HCT116 (cell line): ENCODE measurements around the gene LAMTOR3. TPM values are rescaled to one million over a fixed set of nuclear protein-coding genes. Genes with fewer than 3 reads are reported as not detected.

Experiments
- ATAC-seq: fragments of 200-7000 bp; cut with Tn5 transposase; 2 replicates; pipeline ENCODE4 v1.9.1; 2020; ENCODE audit warnings: mild to moderate bottlenecking, moderate library complexity
- BruUV-seq: library from RNA; stranded (reverse); fragments of 400-500 nt; replicated peaks from 2 replicates; lab custom pipeline; 2021; lab: Mats Ljungman, UMichigan
- CTCF ChIA-PET: fragments of 300-600 bp; sonication (Branson Sonifier 250); formaldehyde crosslinking; loops from one replicate; lab custom pipeline; 2021; ENCODE audit warnings: antibody characterized with exemption; lab: Charles Lee
- POLR2A ChIA-PET: fragments of 300-600, 350-600 bp; sonication (Branson Sonifier 250); formaldehyde crosslinking; loops from one replicate; lab custom pipeline; 2021; ENCODE audit warnings: antibody characterized with exemption; lab: Charles Lee
- RAD21 ChIA-PET, 2 experiments: fragments of 300-600 bp; sonication (Branson Sonifier 250); formaldehyde crosslinking; loops; one replicate each; lab custom pipeline; 2023; ENCODE audit warnings: low total read pairs in 2 of 2; ENCODE audit not compliant: uncharacterized antibody in 2 of 2, unreplicated experiment in 2 of 2, low non-redundant PET in 1 of 2; lab: Charles Lee
- DNase-seq: peaks from one replicate; pipeline ENCODE4 v3.0.0-alpha.2; 2010; ENCODE audit warnings: low read depth, low spot score
- H2AFZ ChIP-seq: fragments of 200-600 bp; shearing (Covaris generic), sonication (generic); 2 replicates; pipeline ENCODE4 v1.6.1; 2017; ENCODE audit warnings: low read depth, mixed run types, mixed read lengths, antibody characterized with exemption, low read length; ENCODE audit not compliant: poor library complexity, severe bottlenecking
- H3K27ac ChIP-seq: 2 replicates; pipeline ENCODE4 v1.5.1; 2012; ENCODE audit warnings: low read depth, low read length
- H3K27me3 ChIP-seq: fragments of 200-600 bp; sonication (generic); 2 replicates; pipeline ENCODE4 v1.6.1; 2016; ENCODE audit warnings: mixed run types, low read length, mixed read lengths; ENCODE audit not compliant: insufficient read depth
- H3K36me3 ChIP-seq, 2 experiments: fragments of 200-500 bp in 1 of 2; fragments of 200-600 bp in 1 of 2; sonication (Bioruptor generic) in 1 of 2; sonication (generic) in 1 of 2; 2 replicates each; pipeline versions ENCODE4 v1.5.1 to v1.6.1; 2014 to 2016; ENCODE audit warnings: low read length in 2 of 2, inconsistent platforms in 1 of 2, mixed read lengths in 1 of 2, mixed run types in 1 of 2; ENCODE audit not compliant: insufficient read depth in 2 of 2, control insufficient read depth in 1 of 2
- H3K4me1 ChIP-seq, 2 experiments: fragments of 200-600 bp in 1 of 2; sonication (generic) in 1 of 2; 2 replicates each; pipeline versions ENCODE4 v1.5.1 to v1.6.1; 2012 to 2017; ENCODE audit warnings: low read length in 2 of 2, inconsistent platforms in 1 of 2, mild to moderate bottlenecking in 1 of 2, mixed read lengths in 1 of 2, mixed run types in 1 of 2, moderate library complexity in 1 of 2; ENCODE audit not compliant: insufficient read depth in 2 of 2, control insufficient read depth in 1 of 2
- H3K4me2 ChIP-seq: fragments of 200-600 bp; sonication (generic); 2 replicates; pipeline ENCODE4 v1.6.1; 2017; ENCODE audit warnings: mixed run types, low read length, mixed read lengths
- H3K4me3 ChIP-seq, 2 experiments: fragments of 200-600 bp in 1 of 2; sonication (generic) in 1 of 2; replicated peaks in 1 of 2; 2 replicates each; pipeline ENCODE4 v1.5.1; 2011 to 2016; ENCODE audit warnings: low read length in 2 of 2, control low read depth in 1 of 2, low read depth in 1 of 2, mild to moderate bottlenecking in 1 of 2, mixed read lengths in 1 of 2, mixed run types in 1 of 2
- H3K79me2 ChIP-seq: fragments of 200-600 bp; sonication (generic); 2 replicates; pipeline ENCODE4 v1.6.1; 2017; ENCODE audit warnings: mild to moderate bottlenecking, mixed run types, low read length, moderate library complexity, mixed read lengths; ENCODE audit not compliant: insufficient read depth
- H3K9ac ChIP-seq: fragments of 200-600 bp; sonication (generic); 2 replicates; pipeline ENCODE4 v1.6.1; 2016; ENCODE audit warnings: low read length, mixed read lengths
- H3K9me2 ChIP-seq: fragments of 200-600 bp; sonication (generic), shearing (Covaris generic); 2 replicates; pipeline ENCODE4 v1.6.1; 2017; ENCODE audit warnings: mixed run types, mild to moderate bottlenecking, moderate library complexity; ENCODE audit not compliant: insufficient read depth
- H3K9me3 ChIP-seq, 2 experiments: fragments of 200-500 bp in 1 of 2; fragments of 200-600 bp in 1 of 2; sonication (Bioruptor generic) in 1 of 2; sonication (generic) in 1 of 2; 2 replicates each; pipeline ENCODE4 v1.6.1; 2014 to 2017; ENCODE audit warnings: low read length in 2 of 2, mixed read lengths in 2 of 2, inconsistent platforms in 1 of 2, low read depth in 1 of 2, mild to moderate bottlenecking in 1 of 2, mixed run types in 1 of 2, moderate library complexity in 1 of 2; ENCODE audit not compliant: control insufficient read depth in 1 of 2, insufficient read depth in 1 of 2
- H4K20me1 ChIP-seq: fragments of 200-600 bp; sonication (generic), shearing (Covaris generic); 2 replicates; pipeline ENCODE4 v1.6.1; 2017; ENCODE audit warnings: mixed run types, mild to moderate bottlenecking, moderate library complexity; ENCODE audit not compliant: insufficient read depth
- ATF3 ChIP-seq: IDR thresholded peaks from 2 replicates; pipeline ENCODE4 v1.6.1; 2012
- CBX3 ChIP-seq: IDR thresholded peaks from 2 replicates; pipeline ENCODE4 v1.6.1; 2012; ENCODE audit warnings: low read depth
- CEBPB ChIP-seq: IDR thresholded peaks from 2 replicates; pipeline ENCODE4 v1.6.1; 2012; ENCODE audit warnings: low read depth
- EGR1 ChIP-seq: IDR thresholded peaks from 2 replicates; pipeline ENCODE4 v1.6.1; 2012; ENCODE audit warnings: low read depth
- ELF1 ChIP-seq: IDR thresholded peaks from 2 replicates; pipeline ENCODE4 v1.6.1; 2012; ENCODE audit warnings: low read depth, borderline replicate concordance
- FOSL1 ChIP-seq: IDR thresholded peaks from 2 replicates; pipeline ENCODE4 v1.6.1; 2012; ENCODE audit warnings: low read depth
- MAX ChIP-seq: IDR thresholded peaks from 2 replicates; pipeline ENCODE4 v1.6.1; 2012
- POLR2A ChIP-seq: IDR thresholded peaks from 2 replicates; pipeline ENCODE4 v1.7.0; 2011; ENCODE audit warnings: borderline replicate concordance; ENCODE audit not compliant: insufficient read depth, insufficient read length; ENCODE audit errors: extremely low read depth
- POLR2AphosphoS5 ChIP-seq: IDR thresholded peaks from 2 replicates; pipeline ENCODE4 v1.6.1; 2011; ENCODE audit warnings: mild to moderate bottlenecking, low read depth, low read length, moderate library complexity
- REST ChIP-seq: IDR thresholded peaks from 2 replicates; pipeline ENCODE4 v1.6.1; 2012; ENCODE audit warnings: low read depth
- SP1 ChIP-seq: IDR thresholded peaks from 2 replicates; pipeline ENCODE4 v1.6.1; 2012; ENCODE audit warnings: low read depth
- TCF7L2 ChIP-seq: IDR thresholded peaks from 2 replicates; pipeline ENCODE4 v1.7.0; 2011; ENCODE audit warnings: borderline replicate concordance, inconsistent platforms; ENCODE audit not compliant: insufficient read depth, insufficient read length; ENCODE audit errors: extremely low read depth
- YY1 ChIP-seq: IDR thresholded peaks from 2 replicates; pipeline ENCODE4 v1.6.1; 2011; ENCODE audit warnings: low read length, low read depth, moderate library complexity, mild to moderate bottlenecking; ENCODE audit not compliant: insufficient replicate concordance; ENCODE audit errors: extremely low read depth
- intact Hi-C: fragments of 100-400 bp; cut with micrococcal nuclease; formaldehyde crosslinking; loops from 2 replicates; pipeline ENCODE4 v1.10.0; 2022
- total RNA-seq: library from RNA; stranded (reverse); gene quantifications from one replicate; pipeline ENCODE4 v1.2.1, GENCODE V29; 2021; ENCODE audit not compliant: unreplicated experiment

LAMTOR3 gene
- total RNA-seq, 1 experiment from 2014 or later, result 21.0 TPM

- H3K9ac ChIP-seq, result no peak overlapping the region
- peaks cover 0 to 3% of the 10 kb centered on the region in 2 experiments; a peak in 1 of 4 replicates for H3K4me1 ChIP-seq
- no peaks in the 10 kb centered on the region for H3K79me2 ChIP-seq
- no peak for DNase-seq
- ChIA-PET POLR2A (no interaction called here), RAD21 (no interaction called here)
- no TSS peak for BruUV-seq
- peak overlapping the region; percentile 13 for H2AFZ ChIP-seq
- no peak overlapping the region for H3K4me3 ChIP-seq
- intact Hi-C loops, result no loop called here
- H3K36me3 ChIP-seq, result no peaks in the 10 kb centered on the region
- TF ChIP-seq TCF7L2 (no peak), YY1 (no peak), ATF3 (no peak), FOSL1 (no peak), SP1 (no peak), CBX3 (no peak), MAX (no peak), EGR1 (no peak), POLR2AphosphoS5 (no peak), ELF1 (no peak), REST (no peak), POLR2A (no peak), CEBPB (no peak)
- TF ChIP-seq, all 23 proteins: peak for 0
- H3K27me3 ChIP-seq, result no peaks in the 10 kb centered on the region
- no peaks in the 10 kb centered on the region for H3K9me2 ChIP-seq
- ATAC-seq, result no peak
- H4K20me1 ChIP-seq, result no peaks in the 10 kb centered on the region
- CTCF ChIA-PET, result no interaction called here
- H3K4me2 ChIP-seq, result no peak overlapping the region
- no peak overlapping the region for H3K27ac ChIP-seq
- H3K9me3 ChIP-seq, result no peaks in the 10 kb centered on the region
These were observed 32.9 kb downstream of the LAMTOR3 start for GRCh38 chr4:99861120-99861905.
